ENCODE results near the gene TENT5C.

The TENT5C gene

DNA sequence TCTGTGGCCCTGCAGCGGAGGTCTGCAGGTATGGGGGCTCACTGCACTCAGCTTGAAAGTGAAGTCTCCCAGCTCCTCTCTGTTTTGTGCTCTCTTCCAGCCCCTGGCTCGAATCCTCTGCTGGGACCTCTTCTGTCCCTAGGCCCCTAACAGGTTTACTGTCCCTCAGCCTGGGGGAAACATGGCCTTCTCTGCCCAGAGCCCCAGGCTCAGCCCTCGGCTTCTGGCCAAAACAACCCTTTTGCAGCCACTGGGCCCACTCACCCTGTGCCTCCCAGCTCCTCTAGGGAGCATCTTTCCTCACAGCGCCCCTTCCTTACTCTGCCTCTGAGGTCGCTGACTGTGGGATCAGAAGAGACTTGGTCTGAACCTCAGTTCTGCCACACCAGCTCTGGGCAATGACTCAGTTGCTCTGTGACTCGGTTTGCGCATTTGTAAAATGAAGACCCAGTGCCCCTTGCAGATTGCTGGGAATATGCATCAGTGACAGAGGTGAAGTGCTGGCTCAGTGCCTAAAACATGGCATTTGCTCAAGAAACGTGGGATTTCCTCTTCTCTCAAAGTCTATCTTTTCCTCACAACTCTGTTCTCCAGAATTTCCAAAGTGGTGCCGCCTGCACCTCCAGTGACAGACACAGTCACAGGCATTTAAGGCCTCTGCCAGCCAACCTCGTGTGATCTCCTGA, 26.5 kb upstream of the TENT5C start:
- no peak for DNase-seq
- Histone ChIP-seq H3K27me3 (ENCODE audit: insufficient read depth, low read depth, severe bottlenecking) (no peaks in the 10 kb centered on the region), H3K9me3 (ENCODE audit: severe bottlenecking) (no peaks in the 10 kb centered on the region), H3K36me3 (no peaks in the 10 kb centered on the region), H3K4me3 (ENCODE audit: low read depth, low read length) (no peak overlapping the region), H3K27ac (no peak overlapping the region)
- TF ChIP-seq CTCF (IDR thresholded peaks at IDR 0.05; ENCODE audit: low read depth, low read length): no peak

DNA sequence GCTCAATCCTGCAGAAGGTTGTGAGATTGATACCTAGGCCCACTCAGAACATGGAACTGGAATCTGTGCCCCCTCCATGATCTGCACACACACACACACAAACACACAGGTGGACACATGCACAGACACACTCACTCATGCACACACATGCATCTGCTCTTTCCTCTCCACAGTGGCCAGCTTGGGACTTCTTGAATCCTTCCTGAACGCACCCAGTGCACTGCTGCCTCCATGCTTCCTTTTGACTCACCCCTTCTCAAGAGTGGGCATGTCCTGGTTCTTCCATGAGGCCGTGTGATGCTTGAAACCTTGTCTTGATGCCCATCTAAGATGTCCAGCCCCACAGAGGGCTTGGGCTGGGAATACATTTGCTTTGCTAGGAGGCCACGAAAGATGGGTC, 25.4 kb upstream of the TENT5C start:
- DNase-seq: no peak
- H3K4me3 ChIP-seq (ENCODE audit: low read depth, low read length): no peak overlapping the region
- no peak for TF ChIP-seq CTCF (IDR thresholded peaks at IDR 0.05; ENCODE audit: low read depth, low read length)
- H3K9me3 ChIP-seq (ENCODE audit: severe bottlenecking): no peaks in the 10 kb centered on the region
- no peak overlapping the region for H3K27ac ChIP-seq
- no peaks in the 10 kb centered on the region for H3K27me3 ChIP-seq (ENCODE audit: insufficient read depth, low read depth, severe bottlenecking)
- no peaks in the 10 kb centered on the region for H3K36me3 ChIP-seq

DNA sequence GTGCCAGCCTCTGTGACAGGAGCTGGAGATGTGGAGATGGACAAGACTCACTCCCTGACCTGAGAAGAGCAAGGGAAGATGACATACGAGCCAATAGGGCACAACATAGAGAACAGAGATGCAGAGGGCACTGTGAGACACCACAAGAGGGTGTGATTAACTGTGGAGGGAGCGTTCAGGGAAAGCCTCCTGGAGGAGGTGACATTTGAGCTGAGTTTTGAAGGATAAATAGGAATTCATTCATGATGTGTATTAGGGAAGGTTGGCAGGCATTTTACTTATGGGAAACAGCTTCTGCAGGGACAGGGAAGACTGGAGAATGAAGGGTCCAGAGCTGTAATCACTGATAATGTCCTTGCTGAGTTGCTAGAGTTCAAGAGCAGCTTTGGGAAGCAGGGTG, 25.0 kb upstream of the TENT5C start:
- DNase-seq: no peak
- Histone ChIP-seq H3K4me3 (ENCODE audit: low read depth, low read length) (no peak overlapping the region), H3K27me3 (ENCODE audit: insufficient read depth, low read depth, severe bottlenecking) (no peaks in the 10 kb centered on the region), H3K9me3 (ENCODE audit: severe bottlenecking) (no peaks in the 10 kb centered on the region), H3K36me3 (no peaks in the 10 kb centered on the region), H3K27ac (no peak overlapping the region)
- TF ChIP-seq CTCF (IDR thresholded peaks at IDR 0.05; ENCODE audit: low read depth, low read length): no peak

GRCh38 chr1:117581391-117581943, 24.4 kb upstream of the TENT5C start:
- no peaks in the 10 kb centered on the region for H3K36me3 ChIP-seq
- no peak for DNase-seq
- H3K9me3 ChIP-seq (ENCODE audit: severe bottlenecking): no peaks in the 10 kb centered on the region
- H3K27ac ChIP-seq: no peak overlapping the region
- no peaks in the 10 kb centered on the region for H3K27me3 ChIP-seq (ENCODE audit: insufficient read depth, low read depth, severe bottlenecking)
- no peak for TF ChIP-seq CTCF (IDR thresholded peaks at IDR 0.05; ENCODE audit: low read depth, low read length)
- H3K4me3 ChIP-seq (ENCODE audit: low read depth, low read length): no peak overlapping the region

DNA sequence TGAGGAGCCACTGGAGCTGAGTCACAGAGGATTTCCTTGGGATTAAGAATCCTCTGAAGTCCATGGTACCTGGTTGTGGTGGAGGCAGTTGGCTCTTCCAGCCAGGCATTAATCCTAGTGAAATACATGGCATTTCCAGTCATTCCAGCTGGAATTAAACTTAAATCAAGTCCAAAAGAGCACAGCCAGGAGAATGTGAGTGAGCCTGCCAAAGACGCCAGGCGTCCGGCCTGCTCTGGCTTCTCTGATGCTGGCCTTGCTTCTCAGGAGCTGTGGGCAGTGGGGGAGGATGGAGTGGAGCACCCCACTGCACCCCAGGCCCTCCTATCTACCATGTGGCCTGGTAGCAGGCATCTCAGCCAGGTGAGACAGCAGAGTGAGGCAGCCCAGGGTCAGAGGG, 23.4 kb upstream of the TENT5C start:
- no peaks in the 10 kb centered on the region for H3K36me3 ChIP-seq
- H3K27me3 ChIP-seq (ENCODE audit: insufficient read depth, low read depth, severe bottlenecking): no peaks in the 10 kb centered on the region
- no peaks in the 10 kb centered on the region for H3K9me3 ChIP-seq (ENCODE audit: severe bottlenecking)
- TF ChIP-seq CTCF (IDR thresholded peaks at IDR 0.05; ENCODE audit: low read depth, low read length): no peak
- no peak overlapping the region for H3K4me3 ChIP-seq (ENCODE audit: low read depth, low read length)
- no peak overlapping the region for H3K27ac ChIP-seq
- DNase-seq: peak; percentile 23

DNA sequence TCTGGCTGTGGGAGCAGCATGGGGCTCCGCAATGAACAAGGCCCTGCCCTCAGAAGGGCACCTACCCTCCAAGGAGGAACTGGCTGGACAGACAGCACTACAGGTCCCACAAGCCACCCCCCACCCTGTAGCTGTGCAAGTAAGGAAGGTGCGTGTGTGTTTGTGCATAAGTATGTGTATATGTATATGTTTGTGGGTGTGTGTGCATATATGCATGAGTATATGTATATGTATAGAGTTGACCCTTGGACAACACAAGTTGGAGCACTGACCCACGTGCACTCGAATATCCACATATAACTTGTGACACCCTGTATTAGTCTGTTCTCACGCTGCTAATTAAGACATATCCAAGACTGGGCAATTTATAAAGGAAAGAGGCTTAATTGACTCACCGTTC, 22.6 kb upstream of the TENT5C start:
- Histone ChIP-seq H3K36me3 (no peaks in the 10 kb centered on the region), H3K9me3 (ENCODE audit: severe bottlenecking) (no peaks in the 10 kb centered on the region), H3K4me3 (ENCODE audit: low read depth, low read length) (no peak overlapping the region), H3K27me3 (ENCODE audit: insufficient read depth, low read depth, severe bottlenecking) (no peaks in the 10 kb centered on the region), H3K27ac (no peak overlapping the region)
- no peak for DNase-seq
- TF ChIP-seq CTCF (IDR thresholded peaks at IDR 0.05; ENCODE audit: low read depth, low read length): no peak

Data from WERI-Rb-1 (cell line).